ENCODE results near the gene ADM. TPM values are rescaled to one million over a fixed set of nuclear protein-coding genes. Genes with fewer than 3 reads are reported as not detected.
A peak's percentile ranks its signal among the peaks of the same experiment; 100 is the strongest.

Gene ADM
- total RNA-seq, 4 donors from 2014 or later: 40.4 to 194 (median 57.7) TPM

- Histone ChIP-seq H3K9me3 (no peaks in the 10 kb centered on the region), H3K27me3 (no peaks in the 10 kb centered on the region), H3K4me3 (no peak overlapping the region), H3K36me3 (no peaks in the 10 kb centered on the region), H3K27ac (no peak overlapping the region), H3K4me1 (peaks cover 26 to 34% of the 10 kb centered on the region in 2 donors)
- ATAC-seq (no peak), DNase-seq (no peak)
- no peak for TF ChIP-seq POLR2A (IDR thresholded peaks at IDR 0.05)
- TF ChIP-seq CTCF (IDR thresholded peaks at IDR 0.05 in 4 of 5, conservative IDR thresholded peaks at IDR 0.05 in 1 of 5): no peak
- intact Hi-C loops (cut with DNase I; ENCODE audit: low total_unique reads): no loop called here
- in situ Hi-C loops (cut with MboI; ENCODE audit: low sequenced_read_pairs in 4 of 4): loop anchor here in 1 of 4 donors (25.0 kb wide), 1 partner anchor 302 kb away; no protein-coding TSS in a partner anchor
These were observed 15.8 kb upstream of the ADM start for GRCh38 chr11:10288881-10289764.

- H3K36me3 ChIP-seq: no peaks in the 10 kb centered on the region
- H3K27ac ChIP-seq: no peak overlapping the region
- in situ Hi-C loops (cut with MboI; ENCODE audit: low sequenced_read_pairs in 4 of 4): loop anchor here in 1 of 4 donors (25.0 kb wide), 1 partner anchor 303 kb away; no protein-coding TSS in a partner anchor
- DNase-seq: no peak
- no peak for TF ChIP-seq CTCF (IDR thresholded peaks at IDR 0.05 in 4 of 5, conservative IDR thresholded peaks at IDR 0.05 in 1 of 5)
- no peak for TF ChIP-seq POLR2A (IDR thresholded peaks at IDR 0.05)
- no peak for ATAC-seq
- intact Hi-C loops (cut with DNase I; ENCODE audit: low total_unique reads): no loop called here
- no peaks in the 10 kb centered on the region for H3K27me3 ChIP-seq
- peaks cover 30 to 34% of the 10 kb centered on the region in 2 donors for H3K4me1 ChIP-seq
- H3K4me3 ChIP-seq: no peak overlapping the region
- H3K9me3 ChIP-seq: no peaks in the 10 kb centered on the region
These were observed 15.0 kb upstream of the ADM start for GRCh38 chr11:10289765-10290380.

GRCh38 chr11:10291801-10292638, 12.9 kb upstream of the ADM start:
- TF ChIP-seq CTCF (IDR thresholded peaks at IDR 0.05 in 4 of 5, conservative IDR thresholded peaks at IDR 0.05 in 1 of 5) (no peak), POLR2A (IDR thresholded peaks at IDR 0.05) (no peak)
- Histone ChIP-seq H3K27me3 (no peaks in the 10 kb centered on the region), H3K9me3 (no peaks in the 10 kb centered on the region), H3K4me3 (no peak overlapping the region), H3K27ac (peak overlapping the region in 3 of 4 donors; percentile 14 to 92 (median 90)), H3K36me3 (no peaks in the 10 kb centered on the region), H3K4me1 (peaks cover 24 to 32% of the 10 kb centered on the region in 2 donors)
- no peak for ATAC-seq
- in situ Hi-C loops (cut with MboI; ENCODE audit: low sequenced_read_pairs in 4 of 4): loop anchor here in 1 of 4 donors (25.0 kb wide), 1 partner anchor 305 kb away; no protein-coding TSS in a partner anchor
- intact Hi-C loops (cut with DNase I; ENCODE audit: low total_unique reads): no loop called here
- DNase-seq: no peak
